ENCODE data around the gene COG6.
A peak's percentile ranks its signal among the peaks of the same experiment; 100 is the strongest.

COG6 gene

DNA sequence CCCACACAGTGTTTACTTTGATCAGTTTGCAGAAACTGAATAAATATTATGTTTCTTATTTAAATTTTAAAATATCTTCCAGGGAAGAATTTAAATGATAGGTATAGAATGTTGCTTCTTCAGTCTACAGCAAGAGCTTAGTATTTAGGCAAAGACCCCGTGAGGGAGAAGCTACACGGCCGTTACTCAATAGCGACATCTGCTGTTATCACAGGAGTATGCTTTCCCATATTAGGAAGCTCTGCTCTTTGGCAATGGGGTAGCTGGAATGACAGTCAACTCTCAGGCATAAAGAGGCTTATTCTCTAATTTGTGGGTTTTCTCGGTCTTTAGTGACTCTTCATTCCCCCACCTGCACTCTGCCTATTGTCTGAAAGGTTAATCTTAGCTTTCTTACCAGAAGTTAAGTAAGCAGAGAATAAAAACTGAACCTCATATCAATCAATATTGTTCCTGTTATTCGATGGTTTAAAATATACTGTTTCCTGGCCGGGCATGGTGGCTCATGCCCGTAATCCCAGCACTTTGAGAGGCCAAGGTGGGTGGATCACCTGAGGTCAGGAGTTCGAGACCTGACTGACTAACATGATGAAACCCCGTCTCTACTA, 39.3 kb upstream of the COG6 start:
- H2BK12ac ChIP-seq (ENCODE audit: low read length): no peak overlapping the region
- no peak overlapping the region for H2BK5ac ChIP-seq (ENCODE audit: low read depth, low read length, poor library complexity)
- H2AK5ac ChIP-seq (ENCODE audit: low read length): no peak overlapping the region
- H3K4me1 ChIP-seq (ENCODE audit: control insufficient read depth in 1 of 2, insufficient read depth in 2 of 2, low read length in 2 of 2): no peaks in the 10 kb centered on the region
- H4K8ac ChIP-seq (ENCODE audit: low read depth, low read length): no peak overlapping the region
- H3K14ac ChIP-seq (ENCODE audit: low read length): no peak overlapping the region
- no peak overlapping the region for H2BK120ac ChIP-seq (ENCODE audit: insufficient read depth, low read length, poor library complexity)
- no peaks in the 10 kb centered on the region for H3K27me3 ChIP-seq (ENCODE audit: insufficient read depth, low read length)
- no peak overlapping the region for H4K12ac ChIP-seq (ENCODE audit: low read depth, low read length)
- H3K79me2 ChIP-seq (ENCODE audit: control insufficient read depth, insufficient read depth, low read length, poor library complexity): no peaks in the 10 kb centered on the region
- H3K4me3 ChIP-seq (ENCODE audit: low read depth, low read length): no peak overlapping the region
- H3K4ac ChIP-seq (ENCODE audit: low read depth, low read length): no peak overlapping the region
- no peak overlapping the region for H3K4me2 ChIP-seq (ENCODE audit: low read length)
- H3K9ac ChIP-seq (ENCODE audit: low read length): no peak overlapping the region
- H3K36me3 ChIP-seq (ENCODE audit: control insufficient read depth in 1 of 2, insufficient read depth in 2 of 2, low read length in 2 of 2): no peaks in the 10 kb centered on the region
- H2AFZ ChIP-seq (ENCODE audit: insufficient read depth, low read length, poor library complexity): no peak overlapping the region
- H4K91ac ChIP-seq (ENCODE audit: low read depth, low read length): no peak overlapping the region
- H3K18ac ChIP-seq (ENCODE audit: low read length): no peak overlapping the region
- peak; percentile 41 to 84 for DNase-seq
- H3K9me3 ChIP-seq (ENCODE audit: insufficient read depth, low read depth, low read length): no peaks in the 10 kb centered on the region
- WGBS (ENCODE audit: extremely low coverage, insufficient coverage, insufficient read length): no CpG with 5 or more reads among the region's 10 CpGs
- no peak overlapping the region for H3K23ac ChIP-seq (ENCODE audit: low read length)
- no peaks in the 10 kb centered on the region for H3K79me1 ChIP-seq (ENCODE audit: low read length)
- H3K27ac ChIP-seq (ENCODE audit: low read depth, low read length): no peak overlapping the region

DNA sequence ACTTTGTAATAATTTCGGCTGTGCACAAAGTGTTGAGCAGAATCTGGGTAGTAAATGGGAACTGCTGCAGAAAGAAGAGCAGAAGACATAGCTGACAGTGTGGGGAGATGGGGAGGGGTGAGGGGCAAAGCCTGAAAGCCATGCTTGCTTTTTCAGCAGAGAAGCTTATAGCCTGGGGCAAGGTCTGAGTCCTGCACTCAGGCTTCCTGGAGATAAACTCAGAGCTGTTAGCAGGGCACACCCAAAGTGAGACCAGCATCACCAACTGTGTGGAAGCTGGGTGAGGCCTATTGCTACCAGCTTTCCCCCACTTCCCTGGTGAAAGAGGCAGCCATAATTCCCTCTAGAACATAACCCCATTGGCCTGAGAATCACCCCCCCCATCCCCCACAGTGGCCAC, 36.9 kb upstream of the COG6 start:
- Histone ChIP-seq H3K23ac (ENCODE audit: low read length) (no peak overlapping the region), H3K36me3 (ENCODE audit: control insufficient read depth in 1 of 2, insufficient read depth in 2 of 2, low read length in 2 of 2) (no peaks in the 10 kb centered on the region), H3K27ac (ENCODE audit: low read depth, low read length) (no peak overlapping the region), H4K91ac (ENCODE audit: low read depth, low read length) (no peak overlapping the region), H2AFZ (ENCODE audit: insufficient read depth, low read length, poor library complexity) (no peak overlapping the region), H3K79me1 (ENCODE audit: low read length) (no peaks in the 10 kb centered on the region), H4K12ac (ENCODE audit: low read depth, low read length) (no peak overlapping the region), H3K4me3 (ENCODE audit: low read depth, low read length) (no peak overlapping the region), H3K9me3 (ENCODE audit: insufficient read depth, low read depth, low read length) (no peaks in the 10 kb centered on the region), H4K8ac (ENCODE audit: low read depth, low read length) (no peak overlapping the region), H3K79me2 (ENCODE audit: control insufficient read depth, insufficient read depth, low read length, poor library complexity) (no peaks in the 10 kb centered on the region), H3K14ac (ENCODE audit: low read length) (no peak overlapping the region), H3K4ac (ENCODE audit: low read depth, low read length) (no peak overlapping the region), H2BK120ac (ENCODE audit: insufficient read depth, low read length, poor library complexity) (no peak overlapping the region), H2BK12ac (ENCODE audit: low read length) (no peak overlapping the region), H3K4me2 (ENCODE audit: low read length) (no peak overlapping the region), H3K27me3 (ENCODE audit: insufficient read depth, low read length) (no peaks in the 10 kb centered on the region), H3K9ac (ENCODE audit: low read length) (no peak overlapping the region), H2BK5ac (ENCODE audit: low read depth, low read length, poor library complexity) (no peak overlapping the region), H3K4me1 (ENCODE audit: control insufficient read depth in 1 of 2, insufficient read depth in 2 of 2, low read length in 2 of 2) (no peaks in the 10 kb centered on the region), H2AK5ac (ENCODE audit: low read length) (no peak overlapping the region), H3K18ac (ENCODE audit: low read length) (no peak overlapping the region)
- WGBS (ENCODE audit: extremely low coverage, insufficient coverage, insufficient read length): no CpG with 5 or more reads among the region's 1 CpG
- DNase-seq: peak; percentile 30 to 68

DNA sequence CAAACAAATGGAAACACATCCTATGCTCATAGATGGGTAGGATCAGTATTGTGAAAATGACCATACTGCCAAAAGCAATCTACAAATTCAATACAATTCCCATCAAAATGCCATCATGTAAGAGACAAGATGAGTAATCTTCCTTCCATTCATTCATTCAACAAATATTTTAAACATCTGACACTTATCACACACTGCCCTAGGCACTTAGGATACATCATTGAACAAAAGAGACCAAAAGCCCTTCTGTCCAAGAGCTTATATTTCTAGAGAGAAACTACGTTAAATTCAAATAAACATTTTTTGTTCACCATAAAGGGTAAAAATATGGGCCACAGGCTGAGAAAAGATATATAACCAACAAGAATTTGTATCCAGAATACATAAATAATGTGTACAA, 32.0 kb upstream of the COG6 start:
- Histone ChIP-seq H4K91ac (ENCODE audit: low read depth, low read length) (no peak overlapping the region), H3K18ac (ENCODE audit: low read length) (no peak overlapping the region), H4K12ac (ENCODE audit: low read depth, low read length) (no peak overlapping the region), H2BK12ac (ENCODE audit: low read length) (no peak overlapping the region), H3K9ac (ENCODE audit: low read length) (no peak overlapping the region), H3K36me3 (ENCODE audit: control insufficient read depth in 1 of 2, insufficient read depth in 2 of 2, low read length in 2 of 2) (no peaks in the 10 kb centered on the region), H3K4me2 (ENCODE audit: low read length) (no peak overlapping the region), H2BK5ac (ENCODE audit: low read depth, low read length, poor library complexity) (no peak overlapping the region), H3K4me1 (ENCODE audit: control insufficient read depth in 1 of 2, insufficient read depth in 2 of 2, low read length in 2 of 2) (no peaks in the 10 kb centered on the region), H3K14ac (ENCODE audit: low read length) (no peak overlapping the region), H3K79me1 (ENCODE audit: low read length) (no peaks in the 10 kb centered on the region), H3K27me3 (ENCODE audit: insufficient read depth, low read length) (no peaks in the 10 kb centered on the region), H2AFZ (ENCODE audit: insufficient read depth, low read length, poor library complexity) (no peak overlapping the region), H4K8ac (ENCODE audit: low read depth, low read length) (no peak overlapping the region), H3K4ac (ENCODE audit: low read depth, low read length) (no peak overlapping the region), H3K27ac (ENCODE audit: low read depth, low read length) (no peak overlapping the region), H3K9me3 (ENCODE audit: insufficient read depth, low read depth, low read length) (no peaks in the 10 kb centered on the region), H2BK120ac (ENCODE audit: insufficient read depth, low read length, poor library complexity) (no peak overlapping the region), H2AK5ac (ENCODE audit: low read length) (no peak overlapping the region), H3K79me2 (ENCODE audit: control insufficient read depth, insufficient read depth, low read length, poor library complexity) (no peaks in the 10 kb centered on the region), H3K4me3 (ENCODE audit: low read depth, low read length) (no peak overlapping the region), H3K23ac (ENCODE audit: low read length) (no peak overlapping the region)
- DNase-seq: peak; percentile 44 to 90
- WGBS (ENCODE audit: extremely low coverage, insufficient coverage, insufficient read length): no CpG with 5 or more reads among the region's 1 CpG

DNA sequence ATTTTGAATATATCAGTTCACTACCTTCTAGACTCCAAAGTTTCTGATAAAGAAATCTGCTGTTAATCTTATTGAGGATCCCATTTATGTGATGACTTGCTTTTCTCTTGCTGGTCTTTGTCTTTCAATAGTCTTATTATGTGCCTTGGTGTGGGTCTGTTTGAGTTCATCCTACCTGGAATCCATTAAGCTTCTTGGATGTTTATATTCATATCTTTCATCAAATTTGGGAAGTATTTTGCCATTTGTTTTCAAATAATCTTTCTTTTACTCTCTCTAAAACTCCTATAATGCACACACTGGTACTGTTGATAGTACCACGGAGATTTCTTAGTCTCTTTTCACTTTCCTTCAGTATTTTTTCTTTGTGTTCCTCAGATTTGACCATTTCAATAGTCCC, 24.2 kb upstream of the COG6 start:
- Histone ChIP-seq H3K79me1 (ENCODE audit: low read length) (no peaks in the 10 kb centered on the region), H2BK12ac (ENCODE audit: low read length) (no peak overlapping the region), H4K8ac (ENCODE audit: low read depth, low read length) (no peak overlapping the region), H3K23ac (ENCODE audit: low read length) (no peak overlapping the region), H2BK5ac (ENCODE audit: low read depth, low read length, poor library complexity) (no peak overlapping the region), H2AFZ (ENCODE audit: insufficient read depth, low read length, poor library complexity) (no peak overlapping the region), H3K4me2 (ENCODE audit: low read length) (no peak overlapping the region), H4K12ac (ENCODE audit: low read depth, low read length) (no peak overlapping the region), H4K91ac (ENCODE audit: low read depth, low read length) (no peak overlapping the region), H3K9ac (ENCODE audit: low read length) (no peak overlapping the region), H3K4ac (ENCODE audit: low read depth, low read length) (no peak overlapping the region), H3K4me3 (ENCODE audit: low read depth, low read length) (no peak overlapping the region), H3K27me3 (ENCODE audit: insufficient read depth, low read length) (no peaks in the 10 kb centered on the region), H3K4me1 (ENCODE audit: control insufficient read depth in 1 of 2, insufficient read depth in 2 of 2, low read length in 2 of 2) (no peaks in the 10 kb centered on the region), H3K27ac (ENCODE audit: low read depth, low read length) (no peak overlapping the region), H3K14ac (ENCODE audit: low read length) (no peak overlapping the region), H2AK5ac (ENCODE audit: low read length) (no peak overlapping the region), H3K79me2 (ENCODE audit: control insufficient read depth, insufficient read depth, low read length, poor library complexity) (no peaks in the 10 kb centered on the region), H3K9me3 (ENCODE audit: insufficient read depth, low read depth, low read length) (no peaks in the 10 kb centered on the region), H3K36me3 (ENCODE audit: control insufficient read depth in 1 of 2, insufficient read depth in 2 of 2, low read length in 2 of 2) (no peaks in the 10 kb centered on the region), H2BK120ac (ENCODE audit: insufficient read depth, low read length, poor library complexity) (no peak overlapping the region), H3K18ac (ENCODE audit: low read length) (no peak overlapping the region)
- DNase-seq: no peak
- WGBS (ENCODE audit: extremely low coverage, insufficient coverage, insufficient read length): no CpG with 5 or more reads among the region's 1 CpG

Measured in trophoblast cell (in vitro differentiated cells and primary cell).